SU-DHL-6 (cell line): ENCODE data around the gene CFAP107.

Experiments used
- H2AFZ ChIP-seq: fragments of 200-600 bp; sonication (generic); 2 replicates; pipeline ENCODE4 v1.6.1; 2014; ENCODE audit warnings: low read depth, mild to moderate bottlenecking, moderate library complexity, mixed read lengths, antibody characterized with exemption, low read length; ENCODE audit not compliant: severe bottlenecking
- H3F3A ChIP-seq: fragments of 200-600 bp; shearing (Covaris generic); 2 replicates; pipeline ENCODE4 v1.6.0; 2016; ENCODE audit warnings: antibody characterized with exemption, mild to moderate bottlenecking; ENCODE audit not compliant: insufficient read depth
- H3K27ac ChIP-seq: fragments of 200-600 bp; sonication (generic); 2 replicates; pipeline ENCODE4 v1.5.1; 2016; ENCODE audit warnings: low read depth, mild to moderate bottlenecking, low read length, moderate library complexity, mixed read lengths
- H3K27me3 ChIP-seq: fragments of 200-600 bp; sonication (generic), shearing (Covaris generic); 2 replicates; pipeline ENCODE4 v1.6.0; 2014; ENCODE audit warnings: mild to moderate bottlenecking, low read length
- H3K36me3 ChIP-seq: fragments of 200-600 bp; sonication (generic); 2 replicates; pipeline ENCODE4 v1.6.1; 2014; ENCODE audit warnings: mild to moderate bottlenecking, low read length, mixed read lengths
- H3K4me2 ChIP-seq: fragments of 300-600, 200-600 bp; shearing (Covaris generic), sonication (generic); 2 replicates; pipeline ENCODE4 v1.6.0; 2014; ENCODE audit warnings: low read length, low read depth, mild to moderate bottlenecking; ENCODE audit not compliant: poor library complexity, severe bottlenecking
- H3K4me3 ChIP-seq: fragments of 200-600 bp; sonication (generic); 2 replicates; pipeline ENCODE4 v1.5.1; 2014; ENCODE audit warnings: antibody characterized with exemption, low read length, mild to moderate bottlenecking, mixed read lengths; ENCODE audit not compliant: insufficient read depth, poor library complexity, severe bottlenecking
- H3K79me2 ChIP-seq: fragments of 200-600 bp; sonication (generic); 2 replicates; pipeline ENCODE4 v1.6.1; 2014; ENCODE audit warnings: mild to moderate bottlenecking, low read length, moderate library complexity; ENCODE audit not compliant: insufficient read depth
- H3K9ac ChIP-seq: fragments of 200-600 bp; sonication (generic); 2 replicates; pipeline ENCODE4 v1.7.0; 2014; ENCODE audit warnings: mild to moderate bottlenecking, low read length
- H3K9me2 ChIP-seq: fragments of 200-600 bp; sonication (generic); replicated peaks from 2 replicates; pipeline ENCODE4 v1.6.1; 2014; ENCODE audit warnings: low read length; ENCODE audit not compliant: insufficient read depth
- H3K9me3 ChIP-seq: fragments of 200-600 bp; sonication (generic); 2 replicates; pipeline ENCODE4 v1.6.1; 2014; ENCODE audit warnings: low read length, mixed read lengths; ENCODE audit not compliant: insufficient read depth
- H4K20me1 ChIP-seq: fragments of 200-600 bp; sonication (generic); 2 replicates; pipeline ENCODE4 v1.6.1; 2014; ENCODE audit warnings: low read depth, mild to moderate bottlenecking, antibody characterized with exemption, low read length, moderate library complexity, mixed read lengths
- CTCF ChIP-seq: fragments of 200-600 bp; sonication (generic); IDR thresholded peaks from one replicate; pipeline ENCODE4 v1.5.1; 2017; ENCODE audit warnings: antibody characterized with exemption, mild to moderate bottlenecking, low read length, moderate library complexity; ENCODE audit not compliant: insufficient read depth, poor library complexity, severe bottlenecking
- EZH2phosphoT487 ChIP-seq: fragments of 200-600 bp; sonication (generic), shearing (Covaris generic); conservative IDR thresholded peaks from 2 replicates; pipeline ENCODE4 v1.6.1; 2018; ENCODE audit warnings: mild to moderate bottlenecking, antibody characterized with exemption, low read length, moderate library complexity, mixed read lengths

The CFAP107 gene

DNA sequence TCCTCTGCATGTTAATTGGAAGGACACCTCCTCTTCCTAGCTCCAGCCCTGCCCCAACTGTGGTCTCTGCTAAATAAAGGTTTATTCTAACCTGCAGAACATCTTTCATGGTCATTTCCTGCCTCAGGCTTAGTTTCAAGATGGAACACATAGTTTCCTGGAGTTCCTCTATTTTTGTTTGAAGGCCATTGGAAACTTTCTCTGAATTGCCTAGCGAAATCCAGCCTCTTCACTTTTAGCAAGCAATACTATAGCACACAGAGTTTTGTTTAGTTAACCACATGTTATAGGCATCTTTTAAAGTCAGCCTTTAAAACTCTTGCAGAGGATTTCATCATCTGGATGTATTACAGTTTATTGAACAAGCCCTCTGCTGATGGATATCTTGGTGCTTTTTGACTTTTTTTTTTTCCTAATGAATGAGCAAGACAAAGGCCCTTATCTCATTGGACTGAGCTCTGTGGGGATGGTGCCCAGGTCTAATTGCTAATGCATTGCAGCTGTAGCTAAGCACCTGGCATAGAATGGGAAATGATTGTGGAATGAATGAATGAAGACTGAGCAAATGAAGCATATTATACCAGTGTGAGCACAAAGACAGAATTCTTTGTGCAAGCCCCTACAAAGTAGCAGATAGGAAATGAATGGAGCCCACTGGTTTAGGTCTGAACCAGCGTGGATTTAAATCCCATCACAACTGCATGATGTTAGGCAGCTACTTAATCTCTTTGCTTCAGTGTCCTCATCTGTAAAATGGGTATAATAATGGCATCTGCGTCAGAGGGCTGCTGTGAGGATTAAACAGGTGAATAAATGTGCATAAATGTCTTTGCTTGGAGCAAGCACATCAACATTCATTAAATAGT, 641 bp upstream of the CFAP107 start:
- Histone ChIP-seq H3F3A (no peaks in the 10 kb centered on the region), H3K27me3 (no peaks in the 10 kb centered on the region), H2AFZ (no peak overlapping the region), H3K4me3 (no peak overlapping the region), H4K20me1 (no peaks in the 10 kb centered on the region), H3K9me3 (0 out of 2 replicates have a peak, but pooled peaks cover 4% of the 10 kb centered on the region), H3K36me3 (no peaks in the 10 kb centered on the region), H3K9me2 (no peaks in the 10 kb centered on the region), H3K79me2 (no peaks in the 10 kb centered on the region), H3K27ac (no peak overlapping the region), H3K4me2 (no peak overlapping the region), H3K9ac (no peak overlapping the region)
- TF ChIP-seq CTCF (no peak), EZH2phosphoT487 (no peak)

DNA sequence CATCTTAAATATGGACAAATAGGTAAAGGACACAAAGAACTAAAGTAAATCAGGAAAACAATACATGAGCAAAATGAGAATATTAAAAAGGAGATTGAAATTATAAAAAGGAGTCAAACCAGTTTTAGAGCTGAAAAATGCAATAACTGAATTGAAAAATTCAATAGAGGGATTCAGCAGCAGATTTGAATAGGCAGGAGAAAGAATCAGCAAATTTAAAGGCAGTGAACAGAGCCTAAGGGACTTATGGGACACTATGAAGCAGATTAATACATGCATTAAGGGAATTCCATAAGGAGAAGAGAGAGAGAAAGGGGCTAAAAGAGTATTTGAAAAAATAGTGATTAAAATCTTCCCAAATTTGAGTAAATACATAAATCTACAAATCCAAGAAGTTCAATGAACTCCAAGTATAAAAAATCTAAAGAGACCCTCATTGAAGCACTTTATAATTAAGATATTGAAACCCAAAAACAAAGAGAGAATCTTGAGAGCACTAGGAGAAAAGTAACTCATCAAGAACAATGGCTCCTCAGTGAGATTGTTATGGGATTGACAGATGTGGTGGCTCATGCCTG, 2.9 kb downstream of the CFAP107 start:
- 0 out of 2 replicates have a peak, but pooled peaks cover 4% of the 10 kb centered on the region for H3K9me3 ChIP-seq
- no peak overlapping the region for H3K4me3 ChIP-seq
- H3K9me2 ChIP-seq, result no peaks in the 10 kb centered on the region
- no peak overlapping the region for H2AFZ ChIP-seq
- no peaks in the 10 kb centered on the region for H3K27me3 ChIP-seq
- H3K79me2 ChIP-seq, result no peaks in the 10 kb centered on the region
- no peaks in the 10 kb centered on the region for H4K20me1 ChIP-seq
- no peak for TF ChIP-seq EZH2phosphoT487
- no peak for TF ChIP-seq CTCF
- no peaks in the 10 kb centered on the region for H3F3A ChIP-seq
- no peak overlapping the region for H3K27ac ChIP-seq
- H3K4me2 ChIP-seq, result no peak overlapping the region
- no peaks in the 10 kb centered on the region for H3K36me3 ChIP-seq
- H3K9ac ChIP-seq, result no peak overlapping the region

- H3K9me3 ChIP-seq, result no peaks in the 10 kb centered on the region
- no peaks in the 10 kb centered on the region for H3K9me2 ChIP-seq
- no peak overlapping the region for H3K9ac ChIP-seq
- H3K36me3 ChIP-seq, result no peaks in the 10 kb centered on the region
- no peaks in the 10 kb centered on the region for H4K20me1 ChIP-seq
- no peak overlapping the region for H3K27ac ChIP-seq
- H3K4me2 ChIP-seq, result no peak overlapping the region
- no peak for TF ChIP-seq EZH2phosphoT487
- no peak for TF ChIP-seq CTCF
- no peak overlapping the region for H2AFZ ChIP-seq
- no peak overlapping the region for H3K4me3 ChIP-seq
- no peaks in the 10 kb centered on the region for H3F3A ChIP-seq
- no peaks in the 10 kb centered on the region for H3K79me2 ChIP-seq
- H3K27me3 ChIP-seq, result no peaks in the 10 kb centered on the region
Measured at GRCh38 chr1:12754738-12755137, 8.7 kb downstream of the CFAP107 start.
